Mesenchymal stem cell (in vitro differentiated cells and primary cell): Measurements from ENCODE around the gene MREG.

ENCODE experiments used
- DNase-seq: peaks from one replicate; pipeline ENCODE4 v3.0.0-alpha.2; 2013
- H2AFZ ChIP-seq: one replicate; pipeline ENCODE4 v1.6.1; 2013; ENCODE audit warnings: low read depth, mild to moderate bottlenecking, control low read depth, inconsistent platforms, low read length, moderate library complexity
- H2AK5ac ChIP-seq: 2 replicates; pipeline ENCODE4 v1.6.1; 2013; ENCODE audit warnings: low read length, moderate library complexity, mild to moderate bottlenecking, inconsistent platforms; ENCODE audit not compliant: severe bottlenecking
- H2BK120ac ChIP-seq: one replicate; pipeline ENCODE4 v1.6.1; 2013; ENCODE audit warnings: low read depth, mild to moderate bottlenecking, inconsistent platforms, low read length, moderate library complexity
- H2BK12ac ChIP-seq, 2 experiments: one replicate each; pipeline ENCODE4 v1.6.1; 2013; ENCODE audit warnings: inconsistent platforms in 2 of 2, low read length in 2 of 2, mild to moderate bottlenecking in 2 of 2, moderate library complexity in 2 of 2, control low read depth in 1 of 2
- H2BK15ac ChIP-seq: one replicate; pipeline ENCODE4 v1.6.1; 2013; ENCODE audit warnings: mild to moderate bottlenecking, low read depth, inconsistent platforms; ENCODE audit not compliant: poor library complexity, severe bottlenecking
- H2BK5ac ChIP-seq: 2 replicates; pipeline ENCODE4 v1.6.1; 2013; ENCODE audit warnings: low read depth, mild to moderate bottlenecking, low read length, control low read depth, inconsistent platforms; ENCODE audit not compliant: poor library complexity, severe bottlenecking
- H3K14ac ChIP-seq, 2 experiments: one replicate each; pipeline ENCODE4 v1.6.1; 2013; ENCODE audit warnings: inconsistent platforms in 2 of 2, low read length in 2 of 2, control low read depth in 1 of 2, mild to moderate bottlenecking in 1 of 2, moderate library complexity in 1 of 2
- H3K18ac ChIP-seq, 2 experiments: one replicate each; pipeline ENCODE4 v1.6.1; 2013; ENCODE audit warnings: inconsistent platforms in 2 of 2, low read length in 2 of 2, control low read depth in 1 of 2, low read depth in 1 of 2, mild to moderate bottlenecking in 1 of 2
- H3K23ac ChIP-seq, 2 experiments: one replicate each; pipeline ENCODE4 v1.6.1; 2013; ENCODE audit warnings: inconsistent platforms in 2 of 2, low read length in 2 of 2, mild to moderate bottlenecking in 2 of 2, moderate library complexity in 2 of 2, control low read depth in 1 of 2
- H3K27ac ChIP-seq: 2 replicates; pipeline ENCODE4 v1.5.1; 2013; ENCODE audit warnings: mild to moderate bottlenecking, moderate library complexity, low read length, control low read depth, inconsistent platforms; ENCODE audit not compliant: poor library complexity, severe bottlenecking
- H3K27me3 ChIP-seq, 2 experiments: 2 replicates each; pipeline versions ENCODE4 v1.6.1 to v1.7.0; 2013; ENCODE audit warnings: low read length in 2 of 2, mild to moderate bottlenecking in 2 of 2, moderate library complexity in 2 of 2, control low read depth in 1 of 2, inconsistent platforms in 1 of 2; ENCODE audit not compliant: control insufficient read depth in 1 of 2, insufficient read depth in 1 of 2
- H3K36me3 ChIP-seq, 2 experiments: 2 replicates each; pipeline versions ENCODE4 v1.6.1 to v1.7.0; 2013; ENCODE audit warnings: low read length in 2 of 2, control low read depth in 1 of 2, inconsistent platforms in 1 of 2, low read depth in 1 of 2, mild to moderate bottlenecking in 1 of 2; ENCODE audit not compliant: insufficient read depth in 2 of 2, control insufficient read depth in 1 of 2
- H3K4ac ChIP-seq, 2 experiments: one replicate each; pipeline ENCODE4 v1.6.1; 2013; ENCODE audit warnings: inconsistent platforms in 2 of 2, low read length in 2 of 2, mild to moderate bottlenecking in 2 of 2, moderate library complexity in 2 of 2, control low read depth in 1 of 2, low read depth in 1 of 2
- H3K4me1 ChIP-seq: 2 replicates; pipeline ENCODE4 v1.6.1; 2013; ENCODE audit warnings: low read depth, low read length, control low read depth; ENCODE audit not compliant: control insufficient read depth, insufficient read depth
- H3K4me2 ChIP-seq: 2 replicates; pipeline ENCODE4 v1.6.1; 2013; ENCODE audit warnings: low read length, mild to moderate bottlenecking, inconsistent platforms; ENCODE audit not compliant: poor library complexity, severe bottlenecking
- H3K4me3 ChIP-seq, 2 experiments: 2 replicates each; pipeline versions ENCODE4 v1.5.1 to v1.7.0; 2013; ENCODE audit warnings: low read length in 2 of 2, mild to moderate bottlenecking in 2 of 2, control low read depth in 1 of 2, low read depth in 1 of 2; ENCODE audit not compliant: insufficient read depth in 1 of 2
- H3K79me1 ChIP-seq: replicated peaks from 2 replicates; pipeline ENCODE4 v1.6.1; 2013; ENCODE audit warnings: mild to moderate bottlenecking, control low read depth, low read length, inconsistent platforms; ENCODE audit not compliant: poor library complexity, severe bottlenecking
- H3K9ac ChIP-seq: 2 replicates; pipeline ENCODE4 v1.7.0; 2013; ENCODE audit warnings: mild to moderate bottlenecking, low read length, moderate library complexity
- H3K9me3 ChIP-seq: 2 replicates; pipeline ENCODE4 v1.7.0; 2013; ENCODE audit warnings: mild to moderate bottlenecking, low read length; ENCODE audit not compliant: control insufficient read depth
- H4K8ac ChIP-seq: one replicate; pipeline ENCODE4 v1.6.1; 2013; ENCODE audit warnings: inconsistent platforms, mild to moderate bottlenecking, low read length, moderate library complexity
- H4K91ac ChIP-seq: one replicate; pipeline ENCODE4 v1.6.1; 2013; ENCODE audit warnings: mild to moderate bottlenecking, low read length, inconsistent platforms
- WGBS: methylation state at CpG from one replicate; pipeline ENCODE4 v1.1.7; 2013; ENCODE audit warnings: mixed read lengths; 5-methylcytosine and 5-hydroxymethylcytosine counted together

The MREG gene

GRCh38 chr2:216055680-216056079 lies 42.3 kb upstream of the MREG start:
- H3K27me3 ChIP-seq, result no peaks in the 10 kb centered on the region
- no peaks in the 10 kb centered on the region for H3K36me3 ChIP-seq
- H3K27ac ChIP-seq, result no peak overlapping the region
- H2AFZ ChIP-seq, result no peak overlapping the region
- no peak overlapping the region for H3K4me2 ChIP-seq
- no peaks in the 10 kb centered on the region for H3K9me3 ChIP-seq
- no peak overlapping the region for H2BK15ac ChIP-seq
- no peak overlapping the region for H3K9ac ChIP-seq
- no peaks in the 10 kb centered on the region for H3K79me1 ChIP-seq
- no peak overlapping the region for H2BK120ac ChIP-seq
- no peak overlapping the region for H3K14ac ChIP-seq
- H3K23ac ChIP-seq, result no peak overlapping the region
- H3K4me1 ChIP-seq, result peaks cover 3% of the 10 kb centered on the region
- no peak overlapping the region for H3K18ac ChIP-seq
- H3K4ac ChIP-seq, result no peak overlapping the region
- no peak overlapping the region for H2BK5ac ChIP-seq
- H3K4me3 ChIP-seq, result no peak overlapping the region
- no peak for DNase-seq
- peak overlapping the region; percentile 1 for H2AK5ac ChIP-seq
- 98% methylated on average over 4 of the region's 4 CpGs for WGBS
- H4K8ac ChIP-seq, result no peak overlapping the region
- H2BK12ac ChIP-seq, result no peak overlapping the region
- H4K91ac ChIP-seq, result no peak overlapping the region

- Histone ChIP-seq H3K36me3 (no peaks in the 10 kb centered on the region), H2BK12ac (no peak overlapping the region), H3K27me3 (no peaks in the 10 kb centered on the region), H3K27ac (no peak overlapping the region), H4K91ac (no peak overlapping the region), H2BK15ac (no peak overlapping the region), H3K79me1 (no peaks in the 10 kb centered on the region), H3K9me3 (no peaks in the 10 kb centered on the region), H3K18ac (no peak overlapping the region), H3K14ac (no peak overlapping the region), H2BK5ac (no peak overlapping the region), H3K23ac (no peak overlapping the region), H3K4ac (no peak overlapping the region), H2AK5ac (no peak overlapping the region), H3K9ac (no peak overlapping the region), H3K4me1 (peaks cover 3% of the 10 kb centered on the region), H4K8ac (no peak overlapping the region), H2AFZ (no peak overlapping the region), H3K4me3 (no peak overlapping the region), H3K4me2 (no peak overlapping the region), H2BK120ac (no peak overlapping the region)
- no peak for DNase-seq
- 97% methylated on average over 2 of the region's 2 CpGs for WGBS
These were observed 39.1 kb upstream of the MREG start for GRCh38 chr2:216052420-216052819.

DNA sequence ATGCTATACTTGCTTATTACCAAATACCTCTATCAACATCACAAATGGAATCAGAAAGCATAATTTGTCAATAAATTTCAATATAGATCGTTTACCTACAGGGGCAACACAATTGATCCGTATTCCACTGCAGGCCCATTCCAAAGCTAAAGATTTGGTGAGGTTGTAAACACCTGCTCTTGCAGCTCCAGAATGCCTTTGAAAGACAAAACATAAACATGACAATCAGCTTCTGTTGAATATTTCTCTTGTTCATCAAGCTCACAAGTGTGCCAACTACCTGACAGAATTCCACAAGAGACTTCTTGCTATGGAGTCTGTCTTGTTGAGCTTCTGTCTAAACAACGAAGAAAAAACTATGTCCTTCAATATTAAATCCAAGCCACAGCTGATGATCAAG lies 38.0 kb upstream of the MREG start:
- no peak for DNase-seq
- no peak overlapping the region for H3K27ac ChIP-seq
- H3K4me2 ChIP-seq, result no peak overlapping the region
- peaks cover 1% of the 10 kb centered on the region for H3K4me1 ChIP-seq
- no peak overlapping the region for H3K4ac ChIP-seq
- H3K23ac ChIP-seq, result no peak overlapping the region
- no peak overlapping the region for H3K14ac ChIP-seq
- no peak overlapping the region for H4K8ac ChIP-seq
- no peak overlapping the region for H2BK15ac ChIP-seq
- no peak overlapping the region for H3K4me3 ChIP-seq
- no peak overlapping the region for H3K9ac ChIP-seq
- H2AFZ ChIP-seq, result no peak overlapping the region
- 86% methylated on average over 3 of the region's 3 CpGs for WGBS
- H3K9me3 ChIP-seq, result no peaks in the 10 kb centered on the region
- no peaks in the 10 kb centered on the region for H3K27me3 ChIP-seq
- no peaks in the 10 kb centered on the region for H3K36me3 ChIP-seq
- H2BK12ac ChIP-seq, result no peak overlapping the region
- H2BK120ac ChIP-seq, result no peak overlapping the region
- no peak overlapping the region for H3K18ac ChIP-seq
- no peaks in the 10 kb centered on the region for H3K79me1 ChIP-seq
- no peak overlapping the region for H2AK5ac ChIP-seq
- no peak overlapping the region for H4K91ac ChIP-seq
- H2BK5ac ChIP-seq, result no peak overlapping the region

DNA sequence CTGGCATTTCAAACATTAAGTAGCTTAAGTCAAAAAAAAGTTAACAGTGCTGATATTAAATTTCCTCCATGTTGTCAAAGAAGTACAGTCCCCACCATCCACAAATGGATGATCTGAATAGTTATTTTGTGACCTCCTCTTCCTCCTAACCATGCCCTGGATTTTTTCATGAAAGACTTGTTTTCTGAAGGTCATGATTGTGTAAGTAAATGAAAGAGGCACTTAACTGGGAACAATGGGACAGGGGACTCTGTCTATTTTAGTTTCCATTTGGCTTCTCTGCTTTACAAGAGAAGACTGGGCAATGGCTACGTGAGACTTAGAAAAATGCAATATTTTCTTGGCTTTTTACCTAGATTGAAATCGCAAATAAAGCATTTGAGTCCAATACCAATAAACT lies 36.1 kb upstream of the MREG start:
- H3K36me3 ChIP-seq, result no peaks in the 10 kb centered on the region
- no peak overlapping the region for H2BK15ac ChIP-seq
- no peak overlapping the region for H3K18ac ChIP-seq
- no peaks in the 10 kb centered on the region for H3K9me3 ChIP-seq
- no peak overlapping the region for H3K4me2 ChIP-seq
- H2AK5ac ChIP-seq, result no peak overlapping the region
- H3K23ac ChIP-seq, result no peak overlapping the region
- H4K8ac ChIP-seq, result no peak overlapping the region
- H3K9ac ChIP-seq, result no peak overlapping the region
- no peak overlapping the region for H2BK120ac ChIP-seq
- no peak overlapping the region for H3K27ac ChIP-seq
- no peaks in the 10 kb centered on the region for H3K27me3 ChIP-seq
- no peak overlapping the region for H3K14ac ChIP-seq
- DNase-seq, result no peak
- H3K4me1 ChIP-seq, result no peaks in the 10 kb centered on the region
- H4K91ac ChIP-seq, result no peak overlapping the region
- H2BK12ac ChIP-seq, result no peak overlapping the region
- H2AFZ ChIP-seq, result no peak overlapping the region
- no peak overlapping the region for H3K4ac ChIP-seq
- H2BK5ac ChIP-seq, result no peak overlapping the region
- no peak overlapping the region for H3K4me3 ChIP-seq
- H3K79me1 ChIP-seq, result no peaks in the 10 kb centered on the region
- WGBS, result 100% methylated on average over 1 of the region's 2 CpGs
